ENCODE measurements around the gene COPS3. TPM values are rescaled to one million over a fixed set of nuclear protein-coding genes. Genes with fewer than 3 reads are reported as not detected.

COPS3 gene
- total RNA-seq, 6 donors from 2014 or later: 22.2 to 58.1 (median 43.1) TPM

GRCh38 chr17:17298108-17298507 is 17.1 kb upstream of the COPS3 start:
- Histone ChIP-seq H3K27me3 (peaks cover 0 to 2% (median 0%) of the 10 kb centered on the region in 4 donors), H3K4me3 (no peak overlapping the region), H3K4me1 (peaks cover 7 to 17% (median 11%) of the 10 kb centered on the region in 4 donors), H3K9me3 (no peaks in the 10 kb centered on the region), H3K27ac (no peak overlapping the region), H3K36me3 (no peaks in the 10 kb centered on the region)
- WGBS, 2 donors: 47 to 63% methylated on average over 3 of the region's 3 CpGs
- DNase-seq: no peak
- ATAC-seq (ENCODE audit: low FRiP score in 2 of 2): no peak
- TF ChIP-seq EP300 (IDR thresholded peaks at IDR 0.05) (no peak), POLR2A (IDR thresholded peaks at IDR 0.05) (no peak), POLR2AphosphoS5 (IDR thresholded peaks at IDR 0.05) (no peak)
- TF ChIP-seq, protein P1, sequence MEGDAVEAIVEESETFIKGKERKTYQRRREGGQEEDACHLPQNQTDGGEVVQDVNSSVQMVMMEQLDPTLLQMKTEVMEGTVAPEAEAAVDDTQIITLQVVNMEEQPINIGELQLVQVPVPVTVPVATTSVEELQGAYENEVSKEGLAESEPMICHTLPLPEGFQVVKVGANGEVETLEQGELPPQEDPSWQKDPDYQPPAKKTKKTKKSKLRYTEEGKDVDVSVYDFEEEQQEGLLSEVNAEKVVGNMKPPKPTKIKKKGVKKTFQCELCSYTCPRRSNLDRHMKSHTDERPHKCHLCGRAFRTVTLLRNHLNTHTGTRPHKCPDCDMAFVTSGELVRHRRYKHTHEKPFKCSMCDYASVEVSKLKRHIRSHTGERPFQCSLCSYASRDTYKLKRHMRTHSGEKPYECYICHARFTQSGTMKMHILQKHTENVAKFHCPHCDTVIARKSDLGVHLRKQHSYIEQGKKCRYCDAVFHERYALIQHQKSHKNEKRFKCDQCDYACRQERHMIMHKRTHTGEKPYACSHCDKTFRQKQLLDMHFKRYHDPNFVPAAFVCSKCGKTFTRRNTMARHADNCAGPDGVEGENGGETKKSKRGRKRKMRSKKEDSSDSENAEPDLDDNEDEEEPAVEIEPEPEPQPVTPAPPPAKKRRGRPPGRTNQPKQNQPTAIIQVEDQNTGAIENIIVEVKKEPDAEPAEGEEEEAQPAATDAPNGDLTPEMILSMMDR (IDR thresholded peaks at IDR 0.05): no peak

DNA sequence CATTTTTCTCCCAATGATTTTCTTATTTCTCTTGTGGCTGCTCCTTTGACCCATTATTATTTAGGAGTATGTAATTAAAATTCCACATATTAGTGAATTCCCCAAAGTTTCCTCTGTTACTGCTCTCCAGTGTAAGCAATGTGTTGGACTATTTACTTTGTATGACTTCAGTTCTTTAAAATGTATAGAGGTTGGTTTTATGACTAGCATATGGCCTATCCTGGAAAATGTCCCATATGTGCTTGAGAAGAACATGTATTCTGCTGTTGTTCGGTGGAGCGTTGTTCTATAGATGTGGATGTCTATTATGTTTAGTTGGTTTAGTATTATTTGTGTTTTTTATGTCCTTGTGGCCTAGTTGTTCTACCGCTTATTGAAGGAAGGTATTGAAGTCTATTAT is 16.2 kb upstream of the COPS3 start:
- ATAC-seq (ENCODE audit: low FRiP score in 2 of 2) (no peak), DNase-seq (no peak)
- Histone ChIP-seq H3K4me1 (peaks cover 7 to 11% (median 10%) of the 10 kb centered on the region in 4 donors), H3K27ac (no peak overlapping the region), H3K4me3 (no peak overlapping the region), H3K36me3 (no peaks in the 10 kb centered on the region), H3K27me3 (peaks cover 0 to 2% (median 0%) of the 10 kb centered on the region in 4 donors), H3K9me3 (no peaks in the 10 kb centered on the region)
- TF ChIP-seq POLR2A (IDR thresholded peaks at IDR 0.05): no peak
- TF ChIP-seq POLR2AphosphoS5 (IDR thresholded peaks at IDR 0.05): no peak
- TF ChIP-seq, protein P1 (IDR thresholded peaks at IDR 0.05): no peak
- 94 to 96% methylated on average over 3 of the region's 3 CpGs for whole genome bisulfite sequencing, 2 donors

GRCh38 chr17:17295141-17295540 is 14.1 kb upstream of the COPS3 start:
- H3K4me3 ChIP-seq: no peak overlapping the region
- TF ChIP-seq POLR2AphosphoS5 (IDR thresholded peaks at IDR 0.05) (no peak), POLR2A (IDR thresholded peaks at IDR 0.05) (no peak), EP300 (IDR thresholded peaks at IDR 0.05) (no peak)
- TF ChIP-seq, protein P1 (IDR thresholded peaks at IDR 0.05): no peak
- no peaks in the 10 kb centered on the region for H3K36me3 ChIP-seq
- DNase-seq (no peak), ATAC-seq (ENCODE audit: low FRiP score in 2 of 2) (no peak)
- H3K27me3 ChIP-seq: no peaks in the 10 kb centered on the region
- no peak overlapping the region for H3K27ac ChIP-seq
- no peaks in the 10 kb centered on the region for H3K4me1 ChIP-seq
- H3K9me3 ChIP-seq: no peaks in the 10 kb centered on the region
- 92 to 98% methylated on average over 4 of the region's 4 CpGs for WGBS, 2 donors

GRCh38 chr17:17289701-17290100 is 8.7 kb upstream of the COPS3 start:
- 77 to 85% methylated on average over 7 of the region's 7 CpGs for WGBS, 2 donors
- DNase-seq (no peak), ATAC-seq (ENCODE audit: low FRiP score in 2 of 2) (no peak)
- H3K27me3 ChIP-seq: no peaks in the 10 kb centered on the region
- H3K27ac ChIP-seq: no peak overlapping the region
- H3K4me3 ChIP-seq: no peak overlapping the region
- no peaks in the 10 kb centered on the region for H3K9me3 ChIP-seq
- no peaks in the 10 kb centered on the region for H3K36me3 ChIP-seq
- H3K4me1 ChIP-seq: no peaks in the 10 kb centered on the region
- TF ChIP-seq POLR2A (IDR thresholded peaks at IDR 0.05) (no peak), EP300 (IDR thresholded peaks at IDR 0.05) (no peak), POLR2AphosphoS5 (IDR thresholded peaks at IDR 0.05) (no peak)
- TF ChIP-seq, protein P1 (IDR thresholded peaks at IDR 0.05): no peak

DNA sequence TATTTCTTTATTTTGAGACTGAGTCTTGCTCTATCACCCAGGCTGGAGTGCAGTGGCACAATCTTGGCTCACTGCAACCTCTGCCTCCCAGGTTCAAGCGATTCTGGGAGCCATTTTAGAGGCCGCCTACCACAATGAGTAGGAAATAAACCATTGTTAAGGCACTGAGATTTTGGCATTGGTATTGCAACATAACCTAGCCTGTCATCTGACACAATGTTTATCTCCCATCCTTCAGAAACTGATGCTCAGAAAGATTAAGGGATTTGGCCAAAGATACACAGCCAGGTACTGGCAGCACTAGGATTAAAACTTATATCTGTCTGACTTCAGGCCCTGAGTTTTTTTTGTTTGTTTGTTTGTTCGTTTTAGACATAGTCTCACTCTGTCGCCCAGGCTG is 8.0 kb upstream of the COPS3 start:
- no peak for ATAC-seq (ENCODE audit: low FRiP score in 2 of 2)
- Histone ChIP-seq H3K27ac (no peak overlapping the region), H3K9me3 (no peaks in the 10 kb centered on the region), H3K27me3 (no peaks in the 10 kb centered on the region), H3K36me3 (no peaks in the 10 kb centered on the region), H3K4me1 (no peaks in the 10 kb centered on the region), H3K4me3 (no peak overlapping the region)
- no peak for TF ChIP-seq EP300 (IDR thresholded peaks at IDR 0.05)
- 71 to 84% methylated on average over 4 of the region's 4 CpGs for WGBS, 2 donors
- DNase-seq: no peak

Data from upper lobe of left lung (tissue), 6 donors.